ENCODE results near the gene ATP6V1E1.
"Not testable (repeated sequence)": the region's sequence is repeated elsewhere in the genome, so short reads cannot be mapped to it uniquely, and the experiment has no call there.

ATP6V1E1 gene

DNA sequence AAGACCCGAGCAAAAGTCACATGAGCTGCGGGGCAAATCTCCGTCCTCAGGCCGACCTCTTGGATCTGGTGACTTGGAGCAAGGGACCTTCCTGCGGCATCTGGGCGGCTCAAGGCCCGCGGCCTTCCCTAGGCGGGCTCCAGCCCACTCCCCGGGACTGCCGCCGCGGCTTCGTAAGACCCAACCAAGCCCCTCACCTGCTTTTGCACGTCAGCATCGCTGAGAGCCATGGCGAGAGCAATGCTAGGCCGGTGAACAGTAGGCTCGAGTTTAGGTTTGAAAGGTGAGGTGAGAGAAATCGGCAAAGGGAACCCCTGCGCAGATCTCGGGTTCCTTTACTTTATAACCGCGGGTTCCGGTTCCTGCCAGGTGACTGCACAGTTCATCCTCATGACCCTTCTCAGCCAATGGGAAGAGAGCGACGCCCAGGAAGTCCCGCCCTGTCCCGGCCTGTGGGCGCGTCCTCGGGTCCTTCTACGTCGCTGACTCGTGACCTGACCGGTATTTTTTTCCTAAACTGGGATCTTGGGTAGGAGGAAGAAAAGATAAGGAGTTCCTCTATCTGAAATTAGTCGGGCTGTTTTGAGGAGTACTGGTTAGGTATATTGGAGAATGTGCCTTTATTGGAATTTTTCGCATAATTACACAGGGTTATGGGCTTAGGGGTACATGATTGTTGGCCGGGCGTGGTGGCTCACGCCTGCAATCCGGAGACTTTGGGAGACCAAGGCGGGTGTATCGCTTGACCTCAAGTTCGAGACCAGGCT is at the start of gene ATP6V1E1:
Gene ATP6V1E1 (minus strand): TSS at position 344 of the 767 bp plus-strand sequence. CDS start 114 bp downstream, at position 230.
- peak; percentile 82 to 84 for DNase-seq (ENCODE audit: low read depth in 2 of 2)

DNA sequence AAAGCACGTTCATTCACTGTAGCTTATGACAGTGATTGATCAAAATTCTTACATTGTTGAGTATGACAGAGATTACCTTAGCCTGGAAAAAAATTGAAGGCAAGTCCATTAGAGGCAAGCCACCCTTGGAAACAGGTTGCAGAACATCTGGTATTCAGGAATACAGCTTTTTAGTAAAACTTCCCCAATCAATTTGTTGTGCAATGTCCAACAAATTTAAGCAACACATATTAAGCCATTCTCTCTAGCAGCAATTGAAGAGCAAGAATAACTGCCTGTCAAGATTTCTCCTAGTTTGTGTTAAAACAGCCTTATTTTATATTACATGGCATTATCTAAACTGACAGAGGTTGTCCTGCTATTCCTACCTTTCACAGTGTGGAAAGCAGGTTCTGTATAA is 47.0 kb upstream of the ATP6V1E1 start:
- DNase-seq (ENCODE audit: low read depth in 2 of 2): no peak

DNA sequence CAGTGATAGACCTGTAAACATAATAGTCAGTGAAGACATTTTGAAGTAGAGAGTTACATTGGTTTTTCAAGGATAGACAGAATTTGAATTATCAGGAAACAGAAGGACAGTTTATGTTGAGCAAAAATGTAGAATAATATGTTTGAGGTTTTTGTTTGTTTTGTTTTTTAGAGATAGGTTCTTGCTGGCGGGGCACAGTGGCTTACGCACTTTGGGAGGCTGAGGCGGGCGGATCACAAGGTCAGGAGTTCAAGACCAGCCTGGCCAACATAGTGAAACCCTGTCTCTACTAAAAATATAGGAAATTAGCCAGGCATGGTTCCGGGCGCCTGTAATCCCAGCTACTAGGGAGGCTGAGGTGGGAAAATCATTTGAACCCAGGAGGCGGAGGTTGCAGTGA is 45.6 kb upstream of the ATP6V1E1 start:
- no peak for DNase-seq (ENCODE audit: low read depth in 2 of 2)

DNA sequence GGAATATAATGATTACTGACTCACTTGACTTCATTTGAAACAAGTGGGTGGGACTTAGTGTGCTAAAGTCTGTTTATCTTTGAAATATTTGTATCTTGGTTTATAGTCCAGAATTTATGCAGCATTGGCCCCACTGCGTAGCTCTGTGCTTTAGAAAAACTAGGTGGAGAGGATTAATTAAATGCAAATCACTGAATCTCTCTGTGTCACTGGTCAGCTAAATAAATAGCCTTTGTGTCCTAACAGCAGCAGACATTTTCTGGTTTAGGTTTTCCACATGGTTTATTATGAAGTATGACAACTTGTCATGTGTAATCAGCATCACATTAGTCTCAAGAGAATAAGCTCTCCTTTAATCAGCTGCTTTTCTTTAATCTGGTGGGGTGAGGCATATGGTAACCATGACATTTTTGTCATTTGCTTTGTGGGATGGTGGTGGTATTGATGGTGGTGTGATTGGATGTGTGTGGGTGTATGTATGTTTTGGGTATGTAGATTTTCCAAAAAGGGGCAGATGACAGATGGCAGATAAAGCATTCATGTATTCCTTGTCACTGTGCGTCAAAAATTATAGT is 44.0 kb upstream of the ATP6V1E1 start:
- no peak for DNase-seq (ENCODE audit: low read depth in 2 of 2)

DNA sequence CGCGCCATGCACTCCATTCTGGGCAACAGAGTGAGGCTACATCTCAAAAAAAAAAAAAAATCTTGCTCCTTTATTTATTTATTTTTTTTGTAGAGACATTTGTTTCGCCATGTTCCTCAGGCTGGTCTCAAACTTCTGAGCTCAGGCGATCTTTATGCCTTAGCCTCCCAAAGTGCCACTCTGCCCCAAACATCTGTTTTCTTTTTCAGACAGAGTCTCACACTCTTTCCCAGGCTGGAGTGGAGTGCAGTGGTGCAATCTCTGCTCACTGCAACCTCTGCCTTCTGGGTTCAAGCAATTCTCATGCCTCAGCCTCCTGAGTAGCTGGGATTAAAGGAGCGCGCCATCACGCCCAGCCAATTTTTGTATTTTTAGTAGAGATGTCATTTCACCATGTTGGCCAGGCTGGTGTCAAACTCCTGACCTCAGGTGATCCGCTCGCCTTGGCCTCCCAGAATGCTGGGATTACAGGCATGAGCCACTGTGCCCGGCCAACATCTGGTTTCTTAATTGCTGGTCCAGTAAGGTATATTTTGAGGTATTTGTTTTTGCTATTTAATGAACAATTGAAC is 43.1 kb upstream of the ATP6V1E1 start:
- not testable (repeated sequence) for DNase-seq (ENCODE audit: low read depth in 2 of 2)

DNA sequence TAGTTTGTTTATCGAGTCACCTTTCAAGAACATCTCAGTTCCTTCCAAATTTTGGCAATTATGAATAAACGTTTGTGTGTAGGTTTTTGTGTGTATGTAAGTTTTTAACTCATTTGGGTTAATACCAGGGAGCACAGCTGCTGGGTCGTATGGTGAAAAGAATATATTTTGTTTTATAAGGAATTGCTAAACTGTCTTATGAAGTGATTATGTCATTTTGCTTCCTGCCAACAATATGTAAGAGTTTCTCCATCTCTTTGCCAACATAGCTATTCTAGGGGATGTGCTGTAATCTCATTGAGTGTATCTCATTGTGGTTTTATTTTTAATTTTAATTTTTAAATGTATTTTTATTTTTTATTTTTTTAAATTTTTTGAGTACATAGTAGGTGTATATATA is 37.3 kb upstream of the ATP6V1E1 start:
- DNase-seq (ENCODE audit: low read depth in 2 of 2): no peak

DNA sequence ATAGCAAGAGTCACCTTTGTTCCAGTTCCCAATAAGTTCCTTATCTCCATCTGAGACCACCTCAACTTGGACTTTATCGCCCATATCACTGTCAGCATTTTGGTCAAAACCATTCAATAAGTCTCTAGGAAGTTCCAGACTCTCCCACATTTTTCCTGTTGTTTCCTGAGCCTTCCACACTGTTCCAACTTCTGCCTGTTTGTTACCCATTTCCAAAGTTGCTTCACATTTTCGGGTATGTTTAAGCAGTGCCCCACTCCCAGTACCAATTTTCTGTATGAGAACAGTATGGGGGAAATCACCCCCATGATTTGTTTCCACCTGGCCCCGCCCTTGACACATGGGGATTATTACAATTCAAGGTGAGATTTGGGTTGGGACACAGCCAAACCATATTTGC is 36.7 kb upstream of the ATP6V1E1 start:
- DNase-seq (ENCODE audit: low read depth in 2 of 2): no peak

DNA sequence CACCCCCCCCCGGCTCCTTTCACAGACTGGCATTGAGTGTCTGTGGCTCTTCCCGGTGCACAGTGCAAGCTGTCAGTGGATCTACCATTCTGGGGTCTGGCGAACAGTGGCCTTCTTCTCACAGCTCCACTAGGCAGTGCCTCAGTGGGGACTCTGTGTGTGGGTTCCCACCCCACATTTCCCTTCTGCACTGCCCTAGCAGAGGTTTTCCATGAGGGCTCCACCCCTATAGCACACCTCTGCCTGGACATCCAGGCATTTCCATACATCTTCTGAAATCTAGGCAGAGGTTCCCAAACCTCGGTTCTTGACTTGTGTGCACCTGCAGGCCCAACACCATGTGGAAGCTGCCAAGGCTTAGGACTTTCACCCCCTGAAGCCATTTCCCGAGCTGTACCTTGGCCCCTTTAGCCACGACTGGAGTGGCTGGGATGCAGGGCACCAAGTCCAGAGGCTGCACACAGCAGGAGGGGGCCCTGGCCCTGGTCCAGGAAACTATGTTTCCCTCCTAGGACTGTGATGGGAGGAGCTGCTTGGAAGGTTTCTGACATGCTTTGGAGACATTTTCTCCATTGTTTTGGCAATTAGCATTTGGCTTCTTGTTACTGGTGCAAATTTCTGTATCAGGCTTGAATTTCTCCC is 36.0 kb upstream of the ATP6V1E1 start:
- no peak for DNase-seq (ENCODE audit: low read depth in 2 of 2)

DNA sequence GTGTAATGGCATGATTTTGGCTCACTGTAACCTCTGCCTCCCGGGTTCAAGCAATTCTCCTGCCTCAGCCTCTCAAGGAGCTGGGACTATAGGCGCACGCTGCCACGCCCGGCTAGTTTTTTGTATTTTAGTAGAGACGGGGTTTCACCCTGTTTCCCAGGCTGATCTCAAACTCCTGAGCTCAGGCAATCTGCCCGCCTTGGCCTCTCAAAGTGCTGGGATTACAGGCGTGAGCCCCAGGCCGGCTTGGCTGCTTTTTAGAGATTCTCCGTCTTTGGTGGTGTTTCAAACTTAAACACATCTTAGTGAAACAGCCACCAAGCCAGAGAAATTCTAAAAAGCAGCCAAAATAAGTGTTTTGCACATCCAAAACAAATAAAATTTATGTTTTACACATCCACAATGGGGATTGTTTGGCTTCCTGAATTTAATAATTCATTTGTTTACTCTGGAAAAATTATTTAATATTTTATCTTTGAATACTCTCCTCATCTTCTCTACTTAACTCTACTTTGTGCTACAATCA is 28.4 kb upstream of the ATP6V1E1 start:
- no peak for DNase-seq (ENCODE audit: low read depth in 2 of 2)

DNA sequence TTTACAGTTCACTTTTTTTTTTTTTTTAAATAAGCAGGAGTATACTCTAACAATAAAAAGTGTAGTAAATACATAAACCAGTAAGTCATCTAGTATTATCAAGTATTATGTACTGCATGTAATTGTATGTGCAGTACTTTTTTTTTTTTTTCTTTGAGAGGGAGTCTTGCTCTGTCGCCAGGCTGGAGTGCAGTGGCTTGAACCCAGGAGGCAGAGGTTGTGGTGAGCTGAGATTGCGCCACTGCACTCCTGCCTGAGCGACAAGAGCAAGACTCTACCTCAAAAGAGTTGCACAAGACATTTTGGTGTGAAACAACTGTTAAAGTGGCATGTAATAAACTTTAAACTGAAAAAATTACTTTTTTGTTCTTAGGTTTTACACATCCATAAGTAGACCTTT is 26.7 kb upstream of the ATP6V1E1 start:
- no peak for DNase-seq (ENCODE audit: low read depth in 2 of 2)

DNA sequence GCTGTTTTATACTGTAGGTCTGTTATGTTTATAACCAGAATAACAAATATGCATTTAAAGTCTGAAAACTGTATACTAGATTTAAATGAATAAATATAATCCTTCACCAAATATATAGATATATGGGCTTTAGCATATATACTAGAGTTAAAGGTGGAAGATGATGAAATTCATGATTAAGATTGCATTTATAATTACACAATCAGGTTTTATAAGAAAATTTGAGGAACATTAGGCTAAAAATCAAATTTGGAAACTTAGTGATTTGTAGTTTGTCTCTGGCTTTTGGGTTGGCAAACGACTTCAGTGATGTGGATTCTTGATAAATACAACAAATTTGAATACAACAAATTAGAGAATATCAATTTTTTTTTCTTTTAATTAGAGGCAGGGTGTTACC is 20.0 kb upstream of the ATP6V1E1 start:
- DNase-seq (ENCODE audit: low read depth in 2 of 2): no peak

DNA sequence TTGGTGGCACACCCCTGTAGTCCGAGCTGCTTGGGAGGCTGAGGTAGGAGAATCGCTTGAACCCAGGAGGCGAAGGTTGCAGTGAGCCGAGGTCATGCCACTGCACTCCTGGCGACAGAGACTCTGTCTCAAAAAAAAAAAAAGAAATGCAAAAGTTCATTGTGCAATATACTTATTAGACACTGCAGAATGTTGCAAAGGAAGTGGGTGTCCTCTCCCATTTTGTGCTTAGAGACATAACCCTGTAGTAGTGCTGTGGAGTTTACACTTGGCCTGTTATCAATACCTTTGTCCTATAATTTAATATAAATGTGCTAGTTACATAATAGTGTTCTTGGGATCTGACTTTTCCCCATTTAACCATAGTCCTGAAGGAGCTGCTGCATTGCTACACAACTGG is 19.4 kb upstream of the ATP6V1E1 start:
- DNase-seq (ENCODE audit: low read depth in 2 of 2): no peak

DNA sequence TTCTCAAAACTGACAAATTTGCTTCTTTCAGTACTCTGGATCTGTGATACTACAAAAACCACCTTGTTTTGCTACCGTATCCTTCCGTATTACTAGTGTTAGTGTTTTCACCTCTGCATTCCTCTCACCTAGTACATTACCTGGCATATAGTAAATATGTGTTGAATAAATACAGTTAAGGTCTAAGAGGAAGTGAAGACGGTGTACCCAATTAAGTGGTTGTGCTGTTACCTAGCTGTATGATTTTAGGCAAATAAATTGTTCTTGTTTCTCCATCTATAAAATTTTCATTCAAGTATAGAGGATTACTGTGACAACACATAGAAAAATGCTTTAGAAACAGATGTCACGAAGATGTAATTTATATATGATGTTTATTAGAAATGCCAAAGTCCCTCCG is 18.9 kb upstream of the ATP6V1E1 start:
- DNase-seq (ENCODE audit: low read depth in 2 of 2): no peak

DNA sequence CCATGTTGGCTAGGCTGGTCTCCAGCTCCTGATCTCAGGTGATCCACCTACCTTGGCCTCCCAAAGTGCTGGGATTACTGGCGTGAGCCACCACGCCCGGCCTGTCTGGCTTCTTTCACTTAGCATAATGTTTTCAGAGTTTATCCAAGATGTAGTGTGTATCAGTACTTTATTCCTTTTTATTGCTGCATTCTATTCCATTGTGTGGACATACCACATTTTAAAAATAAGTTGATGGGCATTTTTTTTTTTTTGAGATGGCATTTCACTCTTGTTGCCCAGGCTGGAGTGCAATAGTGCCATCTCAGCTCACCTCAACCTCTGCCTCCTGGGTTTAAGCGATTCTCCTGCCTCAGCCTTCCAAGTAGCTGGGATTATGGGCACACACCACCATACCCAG is 13.8 kb upstream of the ATP6V1E1 start:
- not testable (repeated sequence) for DNase-seq (ENCODE audit: low read depth in 2 of 2)

DNA sequence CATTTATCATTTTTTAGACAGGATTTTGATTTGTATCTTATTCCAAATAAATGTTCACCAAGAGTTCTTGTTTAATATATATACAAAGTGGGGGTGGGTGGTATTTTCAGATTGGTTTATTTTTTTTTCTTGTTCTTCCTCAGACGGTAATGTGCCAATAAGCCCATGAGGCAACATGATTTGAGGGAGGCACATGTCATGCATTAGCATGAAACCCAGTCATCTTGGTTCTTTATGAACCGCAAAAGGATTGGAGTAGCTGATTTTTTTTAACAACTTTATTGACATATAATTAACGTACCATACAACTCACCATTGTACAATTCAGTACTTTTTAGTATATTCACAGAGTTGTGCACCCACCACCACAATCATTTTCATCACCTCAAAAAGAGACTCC is 12.7 kb upstream of the ATP6V1E1 start:
- DNase-seq (ENCODE audit: low read depth in 2 of 2): no peak

DNA sequence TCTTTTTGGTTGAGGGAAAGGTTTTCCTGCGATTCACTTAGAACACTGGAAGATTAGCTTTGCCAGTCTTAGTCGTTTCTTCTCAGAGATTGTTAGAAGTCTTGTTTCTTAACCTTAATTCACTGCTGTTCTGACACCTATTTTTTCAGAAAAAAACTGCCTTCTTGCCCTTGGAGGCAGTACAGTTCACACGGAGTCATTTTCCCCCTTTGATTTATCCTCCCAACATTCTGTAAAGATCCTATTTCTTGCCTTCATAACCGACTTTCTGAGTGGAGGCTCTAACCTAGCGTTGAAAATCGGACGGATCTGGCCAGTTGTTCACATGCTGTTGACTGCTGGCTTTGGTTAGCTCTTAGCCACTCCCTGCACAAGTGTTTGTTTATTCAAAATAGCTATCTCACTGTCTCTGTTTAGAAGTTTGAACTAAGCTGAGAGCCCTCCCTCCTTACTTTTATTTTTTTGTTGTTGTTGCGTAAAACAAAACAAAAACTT is 10.7 kb upstream of the ATP6V1E1 start:
- no peak for DNase-seq (ENCODE audit: low read depth in 2 of 2)

DNA sequence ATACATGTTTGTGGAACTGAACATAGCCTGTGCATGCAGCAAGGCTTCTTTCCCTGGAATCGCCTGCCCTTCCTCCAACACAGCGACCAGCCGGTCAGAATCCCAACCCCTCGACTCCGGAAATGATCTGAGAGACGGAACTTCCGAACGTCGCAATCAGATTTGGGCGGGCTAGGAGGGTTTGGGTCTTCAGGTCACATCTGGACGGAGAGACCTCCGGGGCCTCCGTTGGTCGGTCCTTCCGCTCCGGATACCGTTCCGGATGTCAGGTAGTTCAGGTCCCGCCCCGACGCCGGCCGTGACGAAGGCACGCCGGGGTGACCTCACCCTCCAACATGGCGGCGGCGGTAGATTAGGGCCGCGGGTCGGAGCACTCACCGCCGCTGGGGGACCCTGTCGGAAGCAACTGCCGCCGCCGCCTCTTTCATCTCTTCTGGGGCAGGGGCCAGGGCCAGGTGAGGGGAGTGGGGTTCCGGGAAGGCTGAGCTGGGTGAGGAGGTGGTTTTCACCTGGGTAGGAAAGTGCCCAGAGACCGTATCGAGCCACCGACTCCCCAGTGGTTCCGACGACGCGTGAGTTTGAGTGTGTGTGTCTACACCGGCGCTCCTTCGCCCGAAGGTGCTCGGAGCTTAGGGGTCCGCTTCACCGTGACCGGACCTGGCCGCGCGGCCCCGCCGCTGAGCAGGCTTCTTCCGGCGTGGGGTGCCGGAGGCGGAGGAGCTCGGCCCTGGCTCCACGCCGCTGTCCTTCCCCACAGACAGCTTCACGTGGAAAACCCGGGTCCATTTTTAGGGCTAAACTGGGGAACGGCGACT is 10.1 kb upstream of the ATP6V1E1 start, which contains the start of gene BCL2L13:
Gene BCL2L13 (plus strand): TSS at position 326 of the 815 bp plus-strand sequence. CDS start 16,955 bp downstream, outside the sequence.
- DNase-seq (ENCODE audit: low read depth in 2 of 2): peak; percentile 49 to 56

DNA sequence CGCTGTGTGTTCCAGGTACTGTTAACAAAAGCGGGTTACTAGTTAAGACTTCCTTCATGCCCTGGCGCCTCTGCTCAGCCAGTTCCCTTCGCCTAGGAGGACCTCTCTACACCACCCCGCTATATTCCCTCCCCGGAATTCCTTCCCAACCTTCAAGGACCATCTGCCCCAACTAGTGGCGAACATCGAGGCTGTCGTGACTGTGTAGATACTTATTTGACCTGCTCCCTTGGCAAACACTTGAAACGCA is 9.6 kb upstream of the ATP6V1E1 start:
- no peak for DNase-seq (ENCODE audit: low read depth in 2 of 2)

DNA sequence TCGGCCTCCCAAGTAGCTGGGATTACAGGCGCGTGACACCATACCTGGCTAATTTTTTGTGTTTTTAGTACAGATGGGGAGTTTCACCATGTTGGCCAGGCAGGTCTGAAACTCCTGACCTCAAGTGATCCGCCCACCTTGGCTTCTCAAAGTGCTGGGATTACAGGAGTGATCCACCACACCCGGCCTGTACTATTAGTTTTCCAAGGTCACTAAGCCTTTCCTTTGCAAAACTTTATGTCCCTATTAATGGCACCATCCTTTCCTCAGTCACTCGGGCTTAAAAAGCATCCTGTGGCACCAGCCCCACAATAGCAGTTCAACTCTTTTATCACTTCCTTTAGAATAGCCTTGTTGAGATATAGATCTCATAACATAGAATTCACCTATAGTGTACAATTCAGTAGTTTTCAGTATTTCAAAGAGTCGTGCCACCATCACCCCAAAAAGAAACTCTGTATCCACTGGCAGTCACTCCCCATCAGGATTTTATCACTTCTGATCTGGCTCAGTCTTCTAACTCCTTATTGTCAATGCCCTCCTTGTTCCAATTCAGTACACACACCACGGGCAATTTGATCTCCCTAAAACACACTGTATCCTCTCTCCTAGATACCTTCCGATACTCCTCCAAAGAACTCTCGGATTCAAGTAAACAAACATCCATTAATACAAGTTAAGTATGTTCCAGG is 9.1 kb upstream of the ATP6V1E1 start:
- DNase-seq (ENCODE audit: low read depth in 2 of 2): no peak

DNA sequence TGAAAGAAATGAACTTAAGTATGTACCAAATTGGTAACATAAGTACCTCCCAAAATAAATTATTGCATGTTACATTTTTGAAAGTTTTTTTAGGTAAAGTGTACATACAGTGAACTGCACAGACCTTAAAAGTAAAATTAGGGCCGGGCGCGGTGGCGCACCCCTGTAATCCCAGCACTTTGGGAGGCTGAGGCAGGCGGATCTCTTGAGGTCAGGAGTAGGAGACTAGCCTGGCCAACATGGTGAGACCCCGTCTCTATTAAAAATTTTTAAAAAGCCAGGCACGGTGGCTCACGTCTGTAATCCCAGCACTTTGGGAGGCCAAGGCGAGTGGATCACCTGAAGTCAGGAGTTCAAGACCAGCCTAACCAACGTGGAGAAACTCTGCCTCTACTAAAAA is 8.3 kb upstream of the ATP6V1E1 start:
- DNase-seq (ENCODE audit: low read depth in 2 of 2): not testable (repeated sequence)

DNA sequence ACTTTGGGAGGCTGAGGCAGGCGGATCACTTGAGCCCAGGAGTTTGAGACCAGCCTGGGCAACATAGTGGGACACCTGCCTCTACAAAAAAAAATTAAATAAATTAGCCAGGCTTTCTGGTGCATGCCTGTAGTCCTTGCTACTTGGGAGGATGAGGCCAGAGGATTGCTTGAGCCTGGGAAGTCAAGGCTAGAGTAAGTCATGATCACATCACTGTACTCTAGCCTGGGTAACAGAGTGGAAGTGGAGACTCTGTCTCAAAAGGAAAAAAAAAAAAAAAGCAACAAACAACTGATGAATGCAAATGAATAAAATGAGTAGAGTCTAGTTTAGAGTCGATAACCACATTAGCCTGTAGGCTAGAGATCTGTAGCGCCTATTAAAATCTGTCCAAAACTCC is 6.1 kb upstream of the ATP6V1E1 start:
- no peak for DNase-seq (ENCODE audit: low read depth in 2 of 2)
